Epidermal melanocyte (primary cell): ENCODE measurements around the gene CERS1.

ENCODE experiments used
- DNase-seq: peaks from one replicate; pipeline ENCODE4 v3.0.0; 2011; ENCODE audit warnings: low spot score; ENCODE audit not compliant: insufficient read length

Gene CERS1

DNA sequence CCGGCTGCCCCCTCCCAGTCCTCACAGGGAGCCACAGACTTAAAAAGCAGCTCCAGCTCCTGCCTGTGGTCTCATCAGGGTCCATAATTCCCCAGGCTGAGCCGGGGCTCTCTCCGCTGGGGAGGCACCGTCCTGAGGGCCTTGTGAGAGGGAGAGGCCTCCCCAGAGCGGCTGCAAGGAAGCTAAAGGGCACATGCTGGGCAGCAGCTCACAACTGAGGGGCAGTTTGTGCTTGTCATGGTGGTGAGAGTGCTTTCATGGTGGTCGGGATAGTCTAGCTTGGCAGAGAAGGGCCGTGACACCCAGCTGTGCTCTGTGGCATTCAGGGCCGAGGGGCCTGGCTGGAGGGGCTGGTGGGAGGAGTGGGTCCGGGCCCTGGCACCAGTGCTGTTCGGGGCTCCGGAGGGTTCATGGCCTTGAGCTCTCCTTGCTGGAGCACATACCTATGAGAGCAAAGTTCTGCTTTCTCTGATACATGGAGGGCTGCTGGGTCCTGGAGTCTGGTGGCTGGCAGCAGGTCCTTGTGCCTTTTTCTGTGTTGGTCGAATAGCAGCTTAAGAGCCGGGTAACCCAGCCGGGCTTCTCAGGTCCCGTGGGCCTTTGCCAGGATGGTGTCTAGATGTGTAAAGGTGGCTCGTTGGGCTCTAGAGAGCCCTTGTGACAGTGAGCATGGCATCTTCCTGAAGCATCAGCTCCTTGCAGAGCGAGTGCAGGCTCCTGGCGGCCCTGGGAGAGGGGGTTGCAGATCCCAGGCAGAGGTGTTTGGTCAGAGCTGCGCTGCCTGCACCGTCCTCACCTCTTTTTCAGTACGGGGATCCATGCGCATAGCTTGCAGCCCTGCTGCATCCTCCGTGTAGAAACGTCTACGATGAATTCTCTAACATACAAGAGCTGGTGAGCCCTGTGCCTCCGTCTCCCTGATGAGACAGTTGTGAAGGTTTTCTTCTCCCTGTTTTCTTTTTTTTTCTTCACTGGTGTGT lies 55.4 kb downstream of the CERS1 start:
- DNase-seq: no peak

DNA sequence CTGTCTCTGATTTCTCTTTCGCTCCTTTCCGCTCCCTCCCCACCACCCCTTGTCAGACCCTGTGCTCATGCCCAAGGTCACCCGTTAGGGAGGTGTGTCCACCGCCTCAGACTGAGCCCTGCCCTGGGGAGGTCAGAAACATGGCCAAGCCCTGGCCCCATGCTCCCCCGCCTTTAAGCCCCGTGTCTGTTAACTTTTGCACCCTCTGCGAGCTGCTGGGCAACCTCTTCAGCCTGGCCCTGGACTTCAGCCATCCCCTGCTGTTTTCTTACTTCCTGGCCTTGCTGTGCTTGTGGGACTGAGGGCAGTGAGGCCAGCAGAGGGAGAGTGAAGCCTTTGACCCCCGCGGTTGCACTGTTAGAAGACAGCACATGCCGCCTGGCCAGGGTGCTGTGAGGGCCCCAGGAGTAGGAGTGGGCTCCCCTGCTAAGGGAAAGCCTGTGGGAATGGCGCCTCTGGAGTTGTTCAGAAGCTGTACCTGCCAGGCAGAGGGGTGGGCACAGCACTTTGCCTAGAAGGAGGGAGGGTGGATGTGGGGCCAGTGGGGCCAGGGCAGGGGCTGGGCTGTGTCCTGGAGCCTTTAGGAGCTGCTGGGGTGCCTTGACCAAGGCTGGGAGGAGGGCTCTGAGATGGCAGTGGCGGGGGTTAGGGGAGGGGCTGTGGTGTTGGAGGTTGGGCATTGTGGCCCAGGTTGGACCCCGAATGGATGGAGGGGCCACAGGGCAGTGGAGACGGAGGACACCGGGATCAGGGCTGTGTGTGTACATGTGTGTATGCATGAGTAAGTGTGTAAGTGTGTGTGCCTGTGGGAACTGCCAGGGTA lies 56.3 kb downstream of the CERS1 start:
- no peak for DNase-seq

DNA sequence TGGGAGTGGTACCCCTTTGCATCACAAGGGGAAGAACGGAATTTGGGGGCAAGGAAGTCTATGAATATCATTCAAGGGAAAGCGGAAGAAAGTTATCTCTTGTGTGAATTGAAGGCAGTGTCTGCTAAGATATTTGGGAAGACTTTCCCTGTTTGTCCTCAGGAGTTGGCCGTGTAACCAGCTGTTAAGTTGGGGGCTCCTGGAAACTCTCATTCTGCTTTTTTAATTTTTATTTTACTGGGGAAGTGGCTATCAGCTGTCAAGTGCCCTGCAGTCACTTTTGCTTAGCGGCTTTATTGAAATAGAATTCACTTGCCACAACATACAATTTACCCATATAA lies 61.3 kb downstream of the CERS1 start:
- no peak for DNase-seq

DNA sequence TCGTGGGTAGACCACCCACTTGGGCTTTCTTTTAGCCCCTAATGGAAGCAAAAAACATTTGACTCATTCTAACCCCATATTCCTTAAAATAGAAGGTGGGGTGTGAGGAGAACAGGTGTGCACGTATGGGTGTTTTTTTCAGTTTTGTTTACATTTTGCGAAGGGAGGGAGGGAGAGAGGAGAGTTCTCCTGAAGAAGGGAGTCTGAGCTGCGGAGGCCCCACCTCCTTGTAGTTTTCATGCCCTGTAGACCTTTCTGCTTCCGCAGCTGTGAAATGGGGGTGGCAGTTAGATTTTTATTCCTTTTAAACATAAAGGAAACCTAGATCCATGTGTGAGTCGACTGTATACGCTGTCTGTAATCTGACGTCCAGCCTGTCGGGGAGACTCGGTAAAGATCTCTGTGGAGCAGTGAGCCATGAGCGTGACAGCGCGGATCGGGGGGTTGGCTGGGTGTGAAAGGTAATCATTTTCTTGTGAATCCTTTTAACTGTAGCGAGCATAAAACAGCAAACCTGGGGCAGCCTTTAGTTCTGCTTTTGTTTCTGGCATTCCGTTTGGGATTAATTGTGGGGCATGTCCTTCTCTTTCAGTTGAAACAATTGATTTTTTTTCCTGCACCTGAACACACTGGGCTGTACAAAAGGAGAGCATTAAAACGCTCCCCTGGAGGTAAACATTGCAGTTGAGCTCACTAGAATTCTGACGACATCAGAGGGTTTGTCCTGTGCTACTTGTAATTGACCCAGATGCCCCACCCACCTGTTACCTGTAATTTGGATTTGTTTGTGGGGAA lies 61.9 kb downstream of the CERS1 start:
- peak; percentile 15 for DNase-seq

DNA sequence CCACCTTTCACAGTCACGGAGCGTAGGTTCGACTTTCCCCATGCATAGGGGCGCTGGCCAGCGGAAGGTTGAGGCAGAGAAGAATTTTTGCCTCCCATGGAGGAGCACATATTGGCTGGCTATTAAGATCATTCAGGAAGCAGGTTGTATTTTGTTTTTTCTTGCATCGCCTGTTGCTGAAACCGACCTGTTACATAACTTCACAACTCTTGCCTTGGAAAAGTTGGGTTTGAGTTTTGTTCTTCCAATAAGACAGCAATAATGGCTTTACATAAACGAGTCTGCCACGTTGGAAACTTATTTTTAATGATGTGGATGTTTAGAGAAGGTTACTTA lies 62.8 kb downstream of the CERS1 start:
- no peak for DNase-seq

DNA sequence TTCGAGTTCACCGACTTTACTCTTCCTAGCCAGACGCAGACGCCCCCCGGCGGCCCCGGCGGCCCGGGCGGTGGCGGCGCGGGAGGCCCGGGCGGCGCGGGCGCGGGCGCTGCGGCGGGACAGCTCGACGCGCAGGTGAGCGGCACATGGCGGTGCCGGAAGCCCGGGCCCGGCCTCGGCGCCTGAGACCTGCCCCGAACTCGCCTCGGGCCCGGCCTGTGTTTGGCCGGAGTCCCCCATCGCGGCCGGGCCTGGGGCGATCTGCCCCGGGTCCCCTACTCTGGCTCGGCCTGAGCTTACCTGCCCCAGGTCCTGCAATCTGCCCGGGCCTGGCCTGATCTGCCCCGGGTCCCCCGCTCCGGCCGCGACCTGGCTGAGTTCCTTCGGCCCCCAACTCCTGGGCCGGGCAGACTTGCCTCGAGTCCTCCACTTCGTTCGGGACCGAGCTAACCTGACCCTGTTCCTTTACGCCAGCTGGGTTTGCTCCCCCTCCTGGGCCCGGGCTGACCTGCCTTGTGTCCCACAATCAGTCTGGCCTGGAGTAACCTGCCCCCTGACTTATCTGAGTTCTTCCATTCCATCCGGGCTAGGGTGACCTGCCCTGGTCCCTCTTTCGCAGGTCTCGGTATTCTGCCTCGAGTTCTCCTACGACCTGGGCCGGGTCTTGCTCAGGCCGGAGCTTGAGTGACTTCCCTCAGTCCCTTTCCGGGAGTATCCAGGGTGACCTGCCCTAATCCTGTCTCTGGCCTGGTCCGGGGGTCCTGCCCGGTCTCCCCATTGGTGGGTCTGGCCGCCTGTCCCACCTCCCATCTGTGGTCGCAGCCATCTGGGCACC lies 63.4 kb downstream of the CERS1 start:
- peak; percentile 16 for DNase-seq

DNA sequence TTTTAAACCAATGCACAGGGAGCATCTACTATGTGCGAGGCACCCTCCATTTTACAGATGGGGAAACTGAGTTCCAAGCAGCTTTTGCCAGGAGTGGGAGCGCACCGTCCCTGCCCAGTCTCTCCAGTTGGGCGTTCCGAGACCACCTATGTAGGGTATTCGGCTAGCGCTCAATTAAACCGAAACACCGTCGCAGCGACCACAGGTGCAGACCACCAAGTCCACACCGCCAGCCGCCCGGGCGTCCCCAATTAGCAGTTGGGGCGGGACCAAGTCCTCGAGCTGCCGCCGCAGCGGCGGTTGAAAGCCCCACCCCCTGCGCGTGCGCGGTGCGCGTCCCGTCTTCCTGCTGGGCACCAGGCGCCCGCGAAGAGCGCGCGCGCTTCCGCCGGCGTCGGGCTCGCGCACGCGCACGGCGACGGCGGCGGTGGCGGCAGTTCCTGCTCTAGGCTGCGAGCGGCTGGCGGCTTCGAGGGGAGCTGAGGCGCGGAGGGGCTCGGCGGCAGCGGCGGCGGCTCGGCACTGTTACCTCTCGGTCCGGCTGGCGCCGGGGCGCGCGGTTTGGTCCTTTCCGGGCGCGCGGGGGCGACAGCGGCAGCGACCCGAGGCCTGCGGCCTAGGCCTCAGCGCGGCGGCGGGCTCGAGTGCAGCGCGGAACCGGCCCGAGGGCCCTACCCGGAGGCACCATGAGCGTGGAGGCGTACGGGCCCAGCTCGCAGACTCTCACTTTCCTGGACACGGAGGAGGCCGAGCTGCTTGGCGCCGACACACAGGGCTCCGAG lies 64.2 kb downstream of the CERS1 start, which contains the start of gene UPF1:
UPF1 (plus strand) TSS at position 436 of the 782 bp plus-strand sequence; CDS start at position 687, 251 bp downstream.
- peak; percentile 91 for DNase-seq

DNA sequence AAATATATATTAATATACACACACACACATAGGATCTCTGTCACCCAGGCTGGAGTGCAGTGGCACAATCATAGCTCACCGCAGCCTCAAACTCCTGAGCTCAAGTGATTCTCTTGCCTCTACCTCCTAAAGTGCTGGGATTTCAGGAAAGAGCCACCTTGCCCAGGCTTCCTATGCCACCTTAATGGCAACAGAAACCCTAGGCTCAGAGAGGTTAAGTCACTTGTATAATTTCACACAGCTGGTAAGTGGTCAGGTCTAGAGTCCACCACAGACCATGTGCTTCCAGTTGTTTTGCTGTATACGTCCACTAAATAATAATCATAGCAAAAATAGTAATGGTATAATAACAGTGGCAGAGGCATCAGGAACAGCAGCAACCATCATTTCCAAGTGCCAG lies 65.5 kb downstream of the CERS1 start:
- no peak for DNase-seq

DNA sequence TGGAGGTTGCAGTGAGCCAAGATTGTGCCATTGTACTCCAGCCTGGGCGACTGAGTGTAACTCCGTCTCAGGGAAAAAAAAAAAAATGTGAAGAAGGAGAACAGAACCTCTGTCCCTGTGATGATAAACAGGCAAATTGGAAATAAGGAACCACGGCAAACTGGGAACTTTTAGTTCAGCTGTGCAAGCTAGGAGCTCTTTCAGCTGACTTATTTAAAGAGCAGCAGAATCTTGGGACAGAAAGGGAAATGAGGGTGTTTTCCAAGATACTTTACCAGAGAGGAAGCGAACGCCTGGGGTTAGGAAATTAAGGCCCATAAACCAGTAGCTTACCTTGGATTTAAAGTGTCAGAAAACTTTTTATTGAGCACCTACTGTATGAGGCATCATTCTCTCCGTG lies 67.2 kb downstream of the CERS1 start:
- DNase-seq: no peak
